ENCODE measurements around the gene NHERF1. TPM values are rescaled to one million over a fixed set of nuclear protein-coding genes. Genes with fewer than 3 reads are reported as not detected.
A peak's percentile ranks its signal among the peaks of the same experiment; 100 is the strongest.

NHERF1 gene
- total RNA-seq, 1 donor = 22.1 TPM

- Histone ChIP-seq H3K36me3 (ENCODE audit: insufficient read depth, low read length) (peaks cover 18% of the 10 kb centered on the region), H3K4me3 (ENCODE audit: insufficient read depth, low read length) (no peak overlapping the region), H3K4me2 (ENCODE audit: insufficient read depth, low read length) (no peak overlapping the region), H3K27ac (ENCODE audit: low read depth, low read length) (peak overlapping the region; percentile 72), H3K9me3 (ENCODE audit: low read depth, low read length) (no peaks in the 10 kb centered on the region), H3K4me1 (ENCODE audit: insufficient read depth, low read length) (peaks cover 20% of the 10 kb centered on the region), H4K20me1 (ENCODE audit: insufficient read depth, low read length) (peaks cover 7% of the 10 kb centered on the region), H2AFZ (ENCODE audit: low read length) (no peak overlapping the region), H3K27me3 (ENCODE audit: insufficient read depth, low read length) (no peaks in the 10 kb centered on the region), H3K79me2 (ENCODE audit: insufficient read depth, low read length) (no peaks in the 10 kb centered on the region)
- peak; percentile 69 for DNase-seq (ENCODE audit: insufficient read length, low spot score, missing footprints)
- TF ChIP-seq, protein P1, sequence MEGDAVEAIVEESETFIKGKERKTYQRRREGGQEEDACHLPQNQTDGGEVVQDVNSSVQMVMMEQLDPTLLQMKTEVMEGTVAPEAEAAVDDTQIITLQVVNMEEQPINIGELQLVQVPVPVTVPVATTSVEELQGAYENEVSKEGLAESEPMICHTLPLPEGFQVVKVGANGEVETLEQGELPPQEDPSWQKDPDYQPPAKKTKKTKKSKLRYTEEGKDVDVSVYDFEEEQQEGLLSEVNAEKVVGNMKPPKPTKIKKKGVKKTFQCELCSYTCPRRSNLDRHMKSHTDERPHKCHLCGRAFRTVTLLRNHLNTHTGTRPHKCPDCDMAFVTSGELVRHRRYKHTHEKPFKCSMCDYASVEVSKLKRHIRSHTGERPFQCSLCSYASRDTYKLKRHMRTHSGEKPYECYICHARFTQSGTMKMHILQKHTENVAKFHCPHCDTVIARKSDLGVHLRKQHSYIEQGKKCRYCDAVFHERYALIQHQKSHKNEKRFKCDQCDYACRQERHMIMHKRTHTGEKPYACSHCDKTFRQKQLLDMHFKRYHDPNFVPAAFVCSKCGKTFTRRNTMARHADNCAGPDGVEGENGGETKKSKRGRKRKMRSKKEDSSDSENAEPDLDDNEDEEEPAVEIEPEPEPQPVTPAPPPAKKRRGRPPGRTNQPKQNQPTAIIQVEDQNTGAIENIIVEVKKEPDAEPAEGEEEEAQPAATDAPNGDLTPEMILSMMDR (IDR thresholded peaks at IDR 0.05; ENCODE audit: extremely low read depth, low read depth, low read length) = no peak
These were observed 18.7 kb downstream of the NHERF1 start for GRCh38 chr17:74767111-74767516.

DNA sequence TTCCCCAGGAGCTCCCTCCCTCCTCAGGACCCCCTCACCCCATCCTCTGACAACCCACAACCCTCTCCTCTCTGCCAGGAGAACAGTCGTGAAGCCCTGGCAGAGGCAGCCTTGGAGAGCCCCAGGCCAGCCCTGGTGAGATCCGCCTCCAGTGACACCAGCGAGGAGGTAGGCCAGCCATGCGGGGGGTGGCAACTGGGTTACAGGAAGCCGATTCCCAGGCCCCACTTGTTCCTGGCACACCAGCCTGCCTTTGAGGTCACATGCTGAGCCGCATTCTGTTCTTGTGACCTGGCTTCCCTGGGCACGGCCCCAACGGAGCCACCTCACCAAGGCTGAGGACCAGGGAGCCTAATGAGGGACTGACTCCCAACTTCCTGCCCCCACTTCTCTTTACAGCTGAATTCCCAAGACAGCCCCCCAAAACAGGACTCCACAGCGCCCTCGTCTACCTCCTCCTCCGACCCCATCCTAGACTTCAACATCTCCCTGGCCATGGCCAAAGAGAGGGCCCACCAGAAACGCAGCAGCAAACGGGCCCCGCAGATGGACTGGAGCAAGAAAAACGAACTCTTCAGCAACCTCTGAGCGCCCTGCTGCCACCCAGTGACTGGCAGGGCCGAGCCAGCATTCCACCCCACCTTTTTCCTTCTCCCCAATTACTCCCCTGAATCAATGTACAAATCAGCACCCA, 19.8 kb downstream of the NHERF1 start:
- Histone ChIP-seq H3K4me2 (ENCODE audit: insufficient read depth, low read length) (peak overlapping the region; percentile 43), H3K4me3 (ENCODE audit: insufficient read depth, low read length) (peak overlapping the region; percentile 25), H4K20me1 (ENCODE audit: insufficient read depth, low read length) (peaks cover 8% of the 10 kb centered on the region), H3K27me3 (ENCODE audit: insufficient read depth, low read length) (no peaks in the 10 kb centered on the region), H2AFZ (ENCODE audit: low read length) (peak overlapping the region; percentile 41), H3K79me2 (ENCODE audit: insufficient read depth, low read length) (peaks cover 10% of the 10 kb centered on the region), H3K9me3 (ENCODE audit: low read depth, low read length) (no peaks in the 10 kb centered on the region), H3K4me1 (ENCODE audit: insufficient read depth, low read length) (peaks cover 25% of the 10 kb centered on the region), H3K27ac (ENCODE audit: low read depth, low read length) (peak overlapping the region; percentile 72), H3K36me3 (ENCODE audit: insufficient read depth, low read length) (peaks cover 29% of the 10 kb centered on the region)
- TF ChIP-seq, protein P1 (IDR thresholded peaks at IDR 0.05; ENCODE audit: extremely low read depth, low read depth, low read length) = peak; percentile 7
- peak; percentile 96 for DNase-seq (ENCODE audit: insufficient read length, low spot score, missing footprints)

- Histone ChIP-seq H3K4me2 (ENCODE audit: insufficient read depth, low read length) (no peak overlapping the region), H3K79me2 (ENCODE audit: insufficient read depth, low read length) (peaks cover 14% of the 10 kb centered on the region), H3K27me3 (ENCODE audit: insufficient read depth, low read length) (no peaks in the 10 kb centered on the region), H3K27ac (ENCODE audit: low read depth, low read length) (peak overlapping the region; percentile 72), H4K20me1 (ENCODE audit: insufficient read depth, low read length) (peaks cover 13% of the 10 kb centered on the region), H2AFZ (ENCODE audit: low read length) (no peak overlapping the region), H3K4me3 (ENCODE audit: insufficient read depth, low read length) (no peak overlapping the region), H3K36me3 (ENCODE audit: insufficient read depth, low read length) (peaks cover 34% of the 10 kb centered on the region), H3K4me1 (ENCODE audit: insufficient read depth, low read length) (peaks cover 31% of the 10 kb centered on the region), H3K9me3 (ENCODE audit: low read depth, low read length) (no peaks in the 10 kb centered on the region)
- TF ChIP-seq, protein P1 (IDR thresholded peaks at IDR 0.05; ENCODE audit: extremely low read depth, low read depth, low read length) = no peak
- DNase-seq (ENCODE audit: insufficient read length, low spot score, missing footprints) = peak; percentile 82
These were observed 20.3 kb downstream of the NHERF1 start for GRCh38 chr17:74768763-74769114.

DNA sequence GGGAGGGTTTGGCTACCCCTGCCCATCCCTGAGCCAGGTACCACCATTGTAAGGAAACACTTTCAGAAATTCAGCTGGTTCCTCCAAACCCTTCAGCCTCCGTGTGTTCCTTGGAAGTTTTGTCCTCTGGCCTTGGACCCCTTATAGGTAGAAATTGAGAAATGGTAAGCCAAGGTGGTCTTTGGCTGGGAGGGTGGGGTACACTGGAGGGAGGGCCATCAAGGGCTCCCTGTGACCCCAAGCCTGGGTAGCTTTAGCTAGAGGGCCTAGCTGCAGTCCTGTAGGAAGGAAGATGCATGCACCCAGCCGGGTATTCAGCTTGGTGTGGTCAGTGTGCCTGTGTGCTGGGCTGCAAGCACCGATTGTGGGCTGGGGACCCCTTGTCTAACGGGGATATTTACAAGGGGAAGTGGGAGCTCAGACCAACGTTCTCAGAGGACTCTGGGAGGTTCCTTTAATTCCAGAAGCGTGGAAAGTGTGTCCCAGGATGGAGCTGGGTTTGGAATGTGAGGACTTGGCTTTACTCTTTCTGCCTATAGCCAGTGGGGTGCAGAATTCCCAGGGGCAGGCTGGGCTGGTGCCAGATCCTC, 20.9 kb downstream of the NHERF1 start:
- H3K4me3 ChIP-seq (ENCODE audit: insufficient read depth, low read length) = no peak overlapping the region
- peak; percentile 79 for DNase-seq (ENCODE audit: insufficient read length, low spot score, missing footprints)
- no peaks in the 10 kb centered on the region for H3K9me3 ChIP-seq (ENCODE audit: low read depth, low read length)
- TF ChIP-seq, protein P1 (IDR thresholded peaks at IDR 0.05; ENCODE audit: extremely low read depth, low read depth, low read length) = no peak
- peaks cover 16% of the 10 kb centered on the region for H4K20me1 ChIP-seq (ENCODE audit: insufficient read depth, low read length)
- no peak overlapping the region for H2AFZ ChIP-seq (ENCODE audit: low read length)
- peaks cover 37% of the 10 kb centered on the region for H3K4me1 ChIP-seq (ENCODE audit: insufficient read depth, low read length)
- H3K27me3 ChIP-seq (ENCODE audit: insufficient read depth, low read length) = no peaks in the 10 kb centered on the region
- no peak overlapping the region for H3K4me2 ChIP-seq (ENCODE audit: insufficient read depth, low read length)
- no peak overlapping the region for H3K27ac ChIP-seq (ENCODE audit: low read depth, low read length)
- H3K36me3 ChIP-seq (ENCODE audit: insufficient read depth, low read length) = peaks cover 34% of the 10 kb centered on the region
- peaks cover 14% of the 10 kb centered on the region for H3K79me2 ChIP-seq (ENCODE audit: insufficient read depth, low read length)
